ENCODE data around the gene LNP1.

GRCh38 chr3:100368441-100368840 is 32.9 kb upstream of the LNP1 start:
- TF ChIP-seq CTCF (IDR thresholded peaks at IDR 0.05) (no peak), POLR2AphosphoS5 (IDR thresholded peaks at IDR 0.05) (no peak), POLR2A (IDR thresholded peaks at IDR 0.05) (no peak)
